HG02610 (cell line): Measurements from ENCODE around the gene TTF2.
"Not testable (repeated sequence)": the region's sequence is repeated elsewhere in the genome, so short reads cannot be mapped to it uniquely, and the experiment has no call there.

ENCODE experiments used
- ATAC-seq: cut with Tn5 transposase; IDR thresholded peaks from one replicate; pipeline ENCODE4 v1.9.1; 2021; ENCODE audit warnings: mild to moderate bottlenecking, moderate library complexity; ENCODE audit not compliant: unreplicated experiment

The TTF2 gene

GRCh38 chr1:117119144-117119543, 59.0 kb downstream of the TTF2 start:
- not testable (repeated sequence) for ATAC-seq

- ATAC-seq, result no peak
Measured at GRCh38 chr1:117120774-117121588, 60.9 kb downstream of the TTF2 start.

GRCh38 chr1:117121589-117122329, 61.6 kb downstream of the TTF2 start, which contains the start of gene TRIM45:
Gene TRIM45, minus strand, starts transcription at chr1:117121749. Its CDS starts 548 bp downstream, at chr1:117121201.
- peak; percentile 89 for ATAC-seq

GRCh38 chr1:117122330-117123025, 62.4 kb downstream of the TTF2 start:
- ATAC-seq, result no peak

- ATAC-seq, result no peak
Measured at GRCh38 chr1:117123274-117123673, 63.1 kb downstream of the TTF2 start.

GRCh38 chr1:117124661-117125060, 64.5 kb downstream of the TTF2 start:
- ATAC-seq, result no peak

GRCh38 chr1:117127795-117128194, 67.7 kb downstream of the TTF2 start:
- no peak for ATAC-seq

- no peak for ATAC-seq
Measured at GRCh38 chr1:117128323-117129079, 68.4 kb downstream of the TTF2 start.

GRCh38 chr1:117130526-117130925, 70.4 kb downstream of the TTF2 start:
- ATAC-seq, result no peak

- ATAC-seq, result no peak
Measured at GRCh38 chr1:117135329-117135728, 75.2 kb downstream of the TTF2 start.

GRCh38 chr1:117136749-117137148, 76.6 kb downstream of the TTF2 start:
- no peak for ATAC-seq

- no peak for ATAC-seq
Measured at GRCh38 chr1:117137281-117137855, 77.2 kb downstream of the TTF2 start.

- no peak for ATAC-seq
Measured at GRCh38 chr1:117138106-117138505, 78.0 kb downstream of the TTF2 start.

- no peak for ATAC-seq
Measured at GRCh38 chr1:117138561-117138960, 78.4 kb downstream of the TTF2 start.

- ATAC-seq, result no peak
Measured at GRCh38 chr1:117142200-117142599, 82.1 kb downstream of the TTF2 start.

- no peak for ATAC-seq
Measured at GRCh38 chr1:117143172-117143571, 83.0 kb downstream of the TTF2 start.

- ATAC-seq, result no peak
Measured at GRCh38 chr1:117143871-117144270, 83.7 kb downstream of the TTF2 start.

GRCh38 chr1:117146072-117146471, 85.9 kb downstream of the TTF2 start:
- no peak for ATAC-seq

- ATAC-seq, result no peak
Measured at GRCh38 chr1:117146575-117147340, 86.6 kb downstream of the TTF2 start.
